NCI-H146 treated with DMSO at 0.1 percent for 48 hours (cell line): Measurements from ENCODE around the gene ARHGAP6.

Experiments used
- DNase-seq: peaks from one replicate; lab custom pipeline; 2025; ENCODE audit not compliant: unreplicated experiment; lab: John Stamatoyannopoulos, UW

Gene ARHGAP6

GRCh38 chrX:11319806-11320520 lies 345.8 kb downstream of the ARHGAP6 start:
- no peak for DNase-seq

GRCh38 chrX:11311706-11312105 lies 354.0 kb downstream of the ARHGAP6 start:
- DNase-seq, result no peak

GRCh38 chrX:11309220-11309619 lies 356.5 kb downstream of the ARHGAP6 start:
- DNase-seq, result no peak

GRCh38 chrX:11305641-11306040 lies 360.1 kb downstream of the ARHGAP6 start:
- no peak for DNase-seq

GRCh38 chrX:11304829-11305228 lies 360.9 kb downstream of the ARHGAP6 start:
- no peak for DNase-seq

DNA sequence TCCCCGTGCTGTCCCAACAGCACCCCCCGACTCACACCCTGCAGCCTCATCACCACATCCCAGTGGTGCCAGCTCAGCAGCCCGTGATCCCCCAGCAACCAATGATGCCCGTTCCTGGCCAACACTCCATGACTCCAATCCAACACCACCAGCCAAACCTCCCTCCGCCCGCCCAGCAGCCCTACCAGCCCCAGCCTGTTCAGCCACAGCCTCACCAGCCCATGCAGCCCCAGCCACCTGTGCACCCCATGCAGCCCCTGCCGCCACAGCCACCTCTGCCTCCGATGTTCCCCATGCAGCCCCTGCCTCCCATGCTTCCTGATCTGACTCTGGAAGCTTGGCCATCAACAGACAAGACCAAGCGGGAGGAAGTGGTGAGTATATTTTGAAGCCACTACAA lies 367.1 kb downstream of the ARHGAP6 start:
- no peak for DNase-seq

DNA sequence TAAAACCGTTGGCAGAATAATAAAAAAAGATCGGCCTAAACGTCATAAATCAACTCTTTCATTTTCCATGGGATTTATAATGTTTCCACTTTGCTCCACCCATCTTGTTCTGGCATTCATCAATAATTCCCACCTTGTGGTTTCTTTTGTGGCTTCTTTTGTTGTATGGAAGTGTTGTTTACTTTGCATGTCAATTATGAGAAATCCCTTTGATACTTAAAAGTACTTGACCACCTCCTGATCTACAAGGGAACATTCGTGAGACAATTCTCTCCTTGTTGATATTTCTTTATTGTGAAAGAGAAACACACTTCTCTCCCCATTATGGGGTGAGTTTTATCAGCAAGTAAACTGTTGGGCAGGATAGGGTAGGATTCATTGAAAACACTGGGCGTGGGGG lies 369.7 kb downstream of the ARHGAP6 start:
- no peak for DNase-seq

DNA sequence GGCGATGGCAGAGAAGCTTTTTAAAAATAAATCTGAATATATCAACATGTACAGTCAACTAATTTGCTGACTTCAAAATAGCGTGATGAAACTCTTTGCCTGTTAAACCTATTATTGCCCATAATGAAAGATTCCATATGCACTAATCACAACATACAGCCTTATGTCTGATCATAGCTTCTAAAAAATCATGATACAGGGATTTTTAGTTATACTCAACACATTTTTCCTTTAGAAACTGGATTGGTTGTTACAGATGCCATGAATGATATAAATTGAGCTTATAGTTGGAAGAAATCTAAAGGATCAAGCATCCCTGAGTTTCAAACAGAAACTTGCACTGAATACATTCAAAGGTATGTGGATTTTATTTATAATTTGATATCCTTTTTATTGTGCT lies 372.6 kb downstream of the ARHGAP6 start, which contains the start of gene AMELX:
TSS of gene AMELX (plus strand) at position 301 of the 400 bp plus-strand sequence. CDS start 1,376 bp downstream, outside the sequence.
- DNase-seq, result no peak

DNA sequence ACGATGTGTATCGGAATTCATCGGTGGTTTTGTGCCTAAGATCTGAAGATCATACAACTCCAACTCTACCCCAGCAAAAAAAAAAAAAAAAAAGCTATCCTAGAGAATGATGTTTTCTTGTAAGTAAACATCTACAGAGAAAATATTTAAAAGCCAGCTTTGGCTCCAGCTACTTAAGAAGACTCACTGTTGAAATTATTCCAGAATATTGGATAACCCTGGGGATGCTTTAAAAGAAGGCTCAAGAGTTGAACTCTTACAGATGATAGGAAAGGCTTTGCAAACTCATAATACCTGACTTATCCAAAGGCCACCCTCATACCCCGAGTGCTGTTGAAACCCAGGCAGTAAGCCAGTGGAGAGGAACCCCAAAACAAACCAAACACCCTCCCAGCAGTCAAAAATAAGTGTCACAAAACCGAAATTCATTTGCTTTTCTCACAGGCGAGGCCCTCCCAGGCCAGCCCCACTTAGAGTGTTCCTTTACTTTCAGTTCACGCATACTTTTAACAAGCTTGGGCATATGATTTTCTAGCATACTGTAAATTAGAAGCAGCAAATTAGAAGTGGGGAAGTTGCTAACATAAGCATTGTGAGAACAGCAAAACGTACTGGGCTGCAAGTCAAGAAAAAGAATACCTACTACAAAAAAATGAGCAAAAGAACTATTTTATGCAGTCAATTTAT lies 375.2 kb downstream of the ARHGAP6 start:
- DNase-seq, result no peak

DNA sequence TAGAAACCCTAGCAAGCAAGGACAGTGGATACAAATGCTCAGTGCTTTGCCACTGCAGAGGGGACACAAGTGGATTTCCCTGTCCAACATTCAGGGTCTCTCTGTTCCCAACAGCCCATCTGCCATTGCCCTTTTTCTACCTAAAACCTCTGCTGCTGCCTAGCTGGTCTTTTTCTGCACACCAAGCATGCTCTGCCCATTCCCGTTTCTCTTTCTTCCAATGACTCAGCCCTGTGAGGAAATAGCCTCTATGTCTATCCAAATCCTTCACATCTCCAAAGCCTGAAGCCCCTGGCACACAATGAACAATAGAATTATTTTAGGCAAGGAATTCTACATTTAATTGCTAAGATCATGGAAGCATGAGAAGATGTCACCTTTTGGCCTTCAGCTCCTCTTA lies 378.2 kb downstream of the ARHGAP6 start:
- no peak for DNase-seq

DNA sequence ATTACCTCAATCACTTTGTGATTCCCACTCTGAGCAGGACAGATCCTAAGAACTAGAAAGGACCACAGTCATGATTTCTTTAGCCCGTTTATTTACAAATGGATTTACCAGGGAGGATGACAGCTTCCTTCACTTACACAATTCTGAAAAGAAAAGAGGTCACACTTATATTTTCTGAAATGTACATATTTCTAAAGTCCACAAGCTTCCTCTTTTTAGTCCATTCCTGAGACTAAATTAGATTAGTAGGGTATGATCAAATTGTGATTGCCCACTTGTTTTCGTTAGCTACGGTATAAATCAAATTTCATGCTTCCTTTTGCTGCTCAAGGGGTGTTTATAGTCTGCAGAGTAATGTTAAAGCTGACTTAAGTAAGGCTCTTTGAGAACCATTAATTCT lies 380.1 kb downstream of the ARHGAP6 start:
- DNase-seq, result no peak

DNA sequence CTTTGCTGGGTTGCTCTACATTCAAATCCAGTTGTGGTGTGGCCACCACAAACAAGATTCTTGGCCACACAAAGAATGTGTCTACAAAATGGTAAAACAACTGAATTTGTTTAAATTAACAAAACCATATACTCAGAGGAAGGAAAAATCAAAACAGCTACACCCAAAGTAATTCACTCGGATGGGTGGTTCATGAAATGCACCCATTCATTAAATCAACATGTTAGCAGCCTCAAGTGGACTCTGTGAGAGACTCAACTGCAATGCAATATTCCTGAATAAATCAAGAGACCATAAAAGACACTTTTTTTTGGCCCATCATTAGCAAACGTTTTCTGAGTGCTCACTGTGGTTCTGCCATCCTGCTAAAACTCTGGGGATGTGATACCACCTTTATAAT lies 383.7 kb downstream of the ARHGAP6 start:
- DNase-seq, result no peak

DNA sequence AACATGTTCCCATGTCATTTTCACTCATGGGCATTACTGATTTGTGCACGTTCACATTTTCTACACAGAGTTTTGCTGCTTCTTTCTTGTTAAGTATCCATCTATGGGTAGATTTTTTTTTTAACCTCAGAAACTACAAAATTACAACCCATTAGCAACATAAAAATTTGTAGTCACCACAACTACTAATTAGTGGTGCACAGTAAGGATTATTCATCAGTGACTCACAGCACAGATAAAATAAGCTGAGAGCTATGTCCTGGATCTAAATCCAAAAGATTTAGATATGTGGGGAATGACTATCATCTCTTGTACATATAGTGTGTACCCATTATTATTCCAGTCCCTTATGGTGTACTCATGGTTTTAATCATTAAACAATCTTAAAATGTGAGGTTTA lies 392.2 kb downstream of the ARHGAP6 start:
- no peak for DNase-seq

DNA sequence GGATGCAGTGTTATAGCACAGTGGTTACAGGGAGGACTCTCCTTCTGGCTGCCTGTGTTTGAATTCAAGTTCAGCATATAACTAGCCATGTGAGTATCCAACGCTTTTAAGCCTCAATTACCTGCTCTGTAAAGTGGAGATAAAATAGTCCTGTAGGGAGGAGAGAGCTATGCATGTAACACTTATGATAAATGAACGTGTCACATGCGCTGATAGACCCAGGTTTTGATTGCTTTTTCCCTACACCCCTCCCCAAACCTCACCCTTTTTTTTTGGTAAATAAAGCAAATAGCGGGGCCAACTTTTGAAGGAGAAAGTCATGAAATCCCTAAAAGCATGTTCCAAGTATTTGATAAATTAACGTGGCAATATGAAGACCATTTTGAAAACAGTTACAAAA lies 392.9 kb downstream of the ARHGAP6 start:
- no peak for DNase-seq

GRCh38 chrX:11272290-11272689 lies 393.4 kb downstream of the ARHGAP6 start:
- no peak for DNase-seq

DNA sequence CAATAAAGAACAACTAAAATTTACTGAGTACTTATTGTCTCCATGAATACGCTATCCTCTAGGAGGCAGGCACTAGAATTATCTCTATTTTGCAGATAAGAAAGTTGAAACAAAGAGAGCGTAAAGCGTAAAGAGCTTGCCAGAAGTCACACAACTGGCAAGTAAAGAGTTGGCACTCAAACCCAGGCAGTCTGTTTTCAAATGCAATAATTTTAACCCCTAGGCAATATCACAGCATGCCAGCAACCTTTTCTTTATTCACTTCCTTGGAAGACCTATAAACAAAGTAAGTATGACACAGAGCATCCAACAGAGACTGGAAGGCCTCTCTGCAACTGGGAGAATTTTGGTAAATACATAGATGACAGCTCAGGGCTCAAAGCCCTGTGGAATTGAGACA lies 395.7 kb downstream of the ARHGAP6 start:
- DNase-seq, result no peak

GRCh38 chrX:11269006-11269405 lies 396.7 kb downstream of the ARHGAP6 start:
- DNase-seq, result no peak

GRCh38 chrX:11267425-11267824 lies 398.3 kb downstream of the ARHGAP6 start:
- no peak for DNase-seq

GRCh38 chrX:11266573-11267003 lies 399.1 kb downstream of the ARHGAP6 start:
- no peak for DNase-seq

- no peak for DNase-seq
Observed at GRCh38 chrX:11265352-11265751, 400.4 kb downstream of the ARHGAP6 start.

DNA sequence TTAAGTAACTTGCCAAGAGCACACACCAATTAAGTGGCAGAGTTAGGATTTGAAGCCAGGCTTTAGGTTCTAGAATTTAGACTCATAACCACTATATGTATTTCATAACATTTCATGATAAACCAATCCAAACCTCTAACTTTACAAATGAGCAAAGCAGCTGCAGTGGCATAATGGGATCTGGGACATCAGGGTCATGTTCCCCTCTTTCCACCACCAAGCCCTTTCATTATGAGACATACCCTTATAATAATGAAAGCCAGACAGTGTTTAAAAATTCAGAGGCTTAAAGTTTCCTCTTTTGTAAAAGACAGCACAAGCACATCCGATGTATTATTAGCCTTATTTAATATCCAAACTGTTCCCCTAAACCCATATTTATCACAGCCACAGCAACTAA lies 400.8 kb downstream of the ARHGAP6 start:
- no peak for DNase-seq

GRCh38 chrX:11261260-11261659 lies 404.5 kb downstream of the ARHGAP6 start:
- no peak for DNase-seq

DNA sequence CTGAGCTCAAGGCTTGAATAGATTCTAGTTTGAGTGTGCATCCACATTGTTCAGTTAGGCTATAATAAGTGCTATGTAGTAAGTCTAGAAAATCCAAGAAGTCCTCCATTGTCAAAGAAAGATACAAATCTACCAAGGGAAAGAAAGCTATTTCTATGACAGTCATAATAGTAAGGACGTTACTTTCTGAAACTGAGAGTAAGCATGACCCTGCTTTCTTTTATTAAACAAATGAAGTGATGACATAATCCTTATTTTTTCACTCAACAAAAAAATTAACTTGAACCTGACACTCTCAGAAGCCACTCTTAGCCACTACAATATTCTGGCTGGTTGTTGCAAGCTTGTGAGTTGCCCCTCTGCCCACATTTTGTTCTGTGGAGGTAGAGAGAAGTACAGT lies 406.3 kb downstream of the ARHGAP6 start:
- DNase-seq, result no peak
